Duodenal mucosa (tissue), 2 donors: ENCODE results near the gene ATP5F1B.

Source experiments
- H3K27ac ChIP-seq: one replicate; pipeline ENCODE4 v1.7.0; 2013; ENCODE audit warnings: low read depth, low read length
- H3K27me3 ChIP-seq, 2 donors: one replicate each; pipeline ENCODE4 v1.7.0; 2013; ENCODE audit warnings: low read length in 2 of 2, control low read depth in 1 of 2; ENCODE audit not compliant: insufficient read depth in 2 of 2, control insufficient read depth in 1 of 2
- H3K36me3 ChIP-seq, 2 donors: one replicate each; pipeline ENCODE4 v1.7.0; 2013; ENCODE audit warnings: low read length in 2 of 2, control low read depth in 1 of 2; ENCODE audit not compliant: insufficient read depth in 2 of 2, control insufficient read depth in 1 of 2
- H3K4me1 ChIP-seq, 2 donors: one replicate each; pipeline ENCODE4 v1.7.0; 2013; ENCODE audit warnings: low read length in 2 of 2, control low read depth in 1 of 2; ENCODE audit not compliant: insufficient read depth in 2 of 2, control insufficient read depth in 1 of 2
- H3K4me3 ChIP-seq, 2 donors: one replicate each; pipeline ENCODE4 v1.7.0; 2013; ENCODE audit warnings: low read length in 2 of 2, low read depth in 1 of 2
- H3K9ac ChIP-seq, 2 donors: one replicate each; pipeline ENCODE4 v1.7.0; 2013; ENCODE audit warnings: low read length in 2 of 2, low read depth in 1 of 2
- H3K9me3 ChIP-seq, 2 donors: one replicate each; pipeline ENCODE4 v1.7.0; 2013; ENCODE audit warnings: low read length in 2 of 2, control low read depth in 1 of 2; ENCODE audit not compliant: control insufficient read depth in 1 of 2

ATP5F1B gene

GRCh38 chr12:56645717-56646446, at the start of gene ATP5F1B:
Gene ATP5F1B (minus strand): TSS chr12:56645984. CDS start chr12:56645963, 21 bp downstream.
- Histone ChIP-seq H3K9me3 (no peaks in the 10 kb centered on the region), H3K9ac (peak within 1 kb of the TSS; percentile 95 to 100), H3K27me3 (no peaks in the 10 kb centered on the region), H3K36me3 (peaks cover 25 to 34% of the 10 kb centered on the region in 2 donors), H3K4me1 (peaks cover 17 to 29% of the 10 kb centered on the region in 2 donors), H3K4me3 (peak within 1 kb of the TSS; percentile 90 to 99), H3K27ac (peak within 1 kb of the TSS; percentile 87)

DNA sequence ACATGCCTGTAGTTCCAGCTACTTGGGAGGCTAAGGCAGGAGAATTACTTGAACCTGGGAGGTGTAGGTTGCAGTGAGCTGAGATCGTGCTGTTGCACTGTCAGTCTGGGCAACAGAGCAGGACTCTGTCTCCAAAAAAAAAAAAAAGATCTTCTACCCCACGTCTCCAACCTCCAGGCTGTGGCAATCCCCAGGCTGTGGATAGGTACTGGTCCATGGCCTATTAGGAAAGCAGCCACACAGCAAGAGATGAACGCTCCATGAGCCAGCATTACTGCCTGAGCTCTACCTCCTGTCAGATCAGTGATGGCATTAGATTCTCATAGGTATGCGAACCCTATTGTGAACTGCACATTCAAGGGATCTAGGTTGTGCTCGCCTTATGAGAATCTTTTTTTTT, 48.4 kb upstream of the ATP5F1B start:
- no peaks in the 10 kb centered on the region for H3K36me3 ChIP-seq
- no peaks in the 10 kb centered on the region for H3K27me3 ChIP-seq
- no peaks in the 10 kb centered on the region for H3K9me3 ChIP-seq
- no peak overlapping the region for H3K9ac ChIP-seq
- H3K4me1 ChIP-seq = no peaks in the 10 kb centered on the region
- no peak overlapping the region for H3K4me3 ChIP-seq
- no peak overlapping the region for H3K27ac ChIP-seq

GRCh38 chr12:56688846-56689109, 43.0 kb upstream of the ATP5F1B start:
- Histone ChIP-seq H3K27ac (peak overlapping the region; percentile 88), H3K4me1 (no peaks in the 10 kb centered on the region), H3K36me3 (no peaks in the 10 kb centered on the region), H3K4me3 (peak overlapping the region; percentile 76 to 84), H3K27me3 (no peaks in the 10 kb centered on the region), H3K9me3 (no peaks in the 10 kb centered on the region), H3K9ac (peak overlapping the region; percentile 91 to 96)

- H3K27me3 ChIP-seq = no peaks in the 10 kb centered on the region
- H3K27ac ChIP-seq = peak within 1 kb of the TSS; percentile 100
- H3K9ac ChIP-seq = peak within 1 kb of the TSS; percentile 100
- H3K9me3 ChIP-seq = no peaks in the 10 kb centered on the region
- no peaks in the 10 kb centered on the region for H3K4me1 ChIP-seq
- no peaks in the 10 kb centered on the region for H3K36me3 ChIP-seq
- peak within 1 kb of the TSS; percentile 85 to 93 for H3K4me3 ChIP-seq
Observed at GRCh38 chr12:56688129-56688845, 42.5 kb upstream of the ATP5F1B start, which contains the start of gene PTGES3. Gene PTGES3 (minus strand): TSS chr12:56688284. CDS start chr12:56687999, 285 bp downstream.

DNA sequence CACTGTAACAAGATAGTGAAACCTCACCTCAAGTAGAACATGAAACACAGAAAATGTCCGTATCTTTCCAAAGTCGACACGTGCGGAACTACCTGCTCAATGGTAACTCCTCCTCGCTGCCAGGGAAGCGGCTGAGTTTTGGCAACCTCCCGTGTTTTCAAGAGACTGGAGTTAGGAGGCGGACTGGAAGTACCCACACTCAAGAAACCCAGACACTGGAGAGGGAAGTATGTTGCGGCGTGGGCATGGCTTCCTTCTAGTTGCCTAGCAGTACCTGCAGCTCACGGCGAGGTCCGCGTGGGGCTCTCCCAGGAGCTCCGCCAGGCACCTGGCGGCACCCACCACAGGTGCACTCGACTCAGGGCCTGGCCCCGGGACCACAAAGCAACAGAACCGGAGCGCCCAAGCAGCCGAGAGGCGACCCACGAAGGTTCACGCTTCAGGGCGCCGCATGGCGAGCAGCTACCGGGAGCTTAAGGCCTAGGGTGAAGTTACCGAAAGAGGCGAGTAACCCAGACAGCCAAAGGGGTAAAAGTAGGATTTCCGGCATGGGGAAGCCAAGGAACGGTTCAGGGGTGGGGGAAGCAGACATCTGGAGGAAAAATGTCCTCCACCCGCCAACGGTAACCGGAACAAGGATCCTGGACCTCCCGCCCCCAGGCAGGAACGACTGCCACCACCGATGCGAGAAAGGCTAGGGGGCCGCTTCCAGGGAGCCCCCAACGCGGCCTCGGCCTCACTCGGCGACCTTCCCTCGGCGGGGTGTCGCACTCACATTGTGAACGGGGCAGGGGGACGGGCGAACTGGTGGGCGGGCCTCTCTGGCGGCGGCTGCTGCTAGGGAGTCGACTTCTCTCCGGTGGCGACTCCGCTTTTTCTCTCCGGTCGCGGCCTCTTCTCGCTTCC, 41.7 kb upstream of the ATP5F1B start:
- Histone ChIP-seq H3K9me3 (no peaks in the 10 kb centered on the region), H3K27ac (peak overlapping the region; percentile 100), H3K4me1 (peaks cover 0 to 7% of the 10 kb centered on the region in 2 donors)

DNA sequence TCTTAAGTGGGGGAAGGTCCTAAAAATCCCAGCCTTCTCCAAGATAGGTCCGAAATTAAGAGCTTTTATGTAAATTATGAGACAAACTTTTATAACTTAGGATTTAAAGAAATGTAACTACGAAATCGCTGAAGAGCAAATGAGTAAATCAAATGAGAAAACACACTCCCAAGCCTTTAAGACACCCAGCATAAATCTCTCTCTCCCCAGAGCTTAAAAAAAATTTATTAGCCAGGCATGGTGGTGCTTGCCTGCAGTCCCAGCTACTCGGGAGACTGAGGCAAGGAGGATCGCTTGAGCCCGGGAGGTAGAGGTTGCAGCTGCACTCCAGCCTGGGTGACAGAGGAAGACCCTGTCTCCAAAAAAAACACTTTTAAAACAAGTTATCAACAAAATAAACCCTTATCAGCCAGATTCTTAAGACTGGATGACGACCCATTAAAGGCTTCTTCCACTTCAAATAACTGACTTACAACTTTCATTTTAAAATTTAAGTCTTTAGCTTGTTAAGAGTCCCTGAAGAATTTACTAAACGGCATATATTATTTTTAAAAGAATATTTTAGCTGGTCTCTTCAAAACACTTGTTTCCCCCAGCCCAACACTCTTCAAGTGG, 39.1 kb upstream of the ATP5F1B start:
- H3K27me3 ChIP-seq = no peaks in the 10 kb centered on the region
- peak overlapping the region; percentile 54 to 74 for H3K9ac ChIP-seq
- no peaks in the 10 kb centered on the region for H3K9me3 ChIP-seq
- H3K4me1 ChIP-seq = peaks cover 6 to 15% of the 10 kb centered on the region in 2 donors
- peaks cover 0 to 12% of the 10 kb centered on the region in 2 donors for H3K36me3 ChIP-seq
- peak overlapping the region; percentile 80 to 85 for H3K4me3 ChIP-seq
- peak overlapping the region; percentile 45 for H3K27ac ChIP-seq

More for the DNA sequence above, 41.7 kb upstream of the ATP5F1B start:
- H3K4me3 ChIP-seq = peak overlapping the region; percentile 85 to 93
- H3K27me3 ChIP-seq = no peaks in the 10 kb centered on the region
- no peaks in the 10 kb centered on the region for H3K36me3 ChIP-seq
- H3K9ac ChIP-seq = peak overlapping the region; percentile 100

DNA sequence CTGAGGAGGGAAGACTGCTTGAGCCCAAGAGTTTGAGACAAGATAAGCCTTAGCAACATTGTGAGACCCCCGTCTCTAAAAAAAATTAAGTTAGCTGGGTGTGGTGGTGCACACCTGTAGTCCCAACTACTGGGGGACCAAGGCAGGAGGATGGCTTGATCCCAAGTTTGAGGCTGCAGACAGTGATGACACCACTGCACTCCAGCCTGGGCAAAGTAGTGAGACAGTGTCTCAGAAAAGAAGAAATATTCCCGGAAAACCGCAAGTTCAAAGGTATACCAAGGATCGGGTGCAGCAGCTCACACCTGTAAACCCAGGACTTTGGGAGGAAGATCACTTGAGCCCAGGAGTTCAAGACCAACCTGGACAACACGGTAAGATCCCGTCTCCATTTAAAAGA, 36.5 kb upstream of the ATP5F1B start:
- no peak overlapping the region for H3K4me3 ChIP-seq
- H3K9ac ChIP-seq = no peak overlapping the region
- no peak overlapping the region for H3K27ac ChIP-seq
- H3K9me3 ChIP-seq = no peaks in the 10 kb centered on the region
- peaks cover 0 to 19% of the 10 kb centered on the region in 2 donors for H3K36me3 ChIP-seq
- H3K4me1 ChIP-seq = peaks cover 10 to 25% of the 10 kb centered on the region in 2 donors
- H3K27me3 ChIP-seq = no peaks in the 10 kb centered on the region

GRCh38 chr12:56679883-56680575, 34.2 kb upstream of the ATP5F1B start:
- Histone ChIP-seq H3K27ac (no peak overlapping the region), H3K9me3 (no peaks in the 10 kb centered on the region), H3K36me3 (peaks cover 0 to 19% of the 10 kb centered on the region in 2 donors), H3K9ac (no peak overlapping the region), H3K27me3 (no peaks in the 10 kb centered on the region), H3K4me3 (no peak overlapping the region), H3K4me1 (peaks cover 10 to 27% of the 10 kb centered on the region in 2 donors)

GRCh38 chr12:56678852-56679251, 33.1 kb upstream of the ATP5F1B start:
- Histone ChIP-seq H3K4me3 (no peak overlapping the region), H3K9me3 (no peaks in the 10 kb centered on the region), H3K27ac (no peak overlapping the region), H3K27me3 (no peaks in the 10 kb centered on the region), H3K9ac (no peak overlapping the region), H3K36me3 (peaks cover 0 to 22% of the 10 kb centered on the region in 2 donors), H3K4me1 (peaks cover 10 to 27% of the 10 kb centered on the region in 2 donors)
